Measurements from ENCODE around the gene EXTL2. TPM values are rescaled to one million over a fixed set of nuclear protein-coding genes. Genes with fewer than 3 reads are reported as not detected.

EXTL2 gene
- total RNA-seq, 1 experiment from 2014 or later: 41.0 TPM

GRCh38 chr1:100876291-100876690 lies 18.4 kb downstream of the EXTL2 start:
- Mint-ChIP-seq H3K27ac (no peak overlapping the region), H3K4me1 (no peaks in the 10 kb centered on the region), H3K36me3 (peaks cover 7% of the 10 kb centered on the region), H3K9me3 (no peaks in the 10 kb centered on the region), H3K27me3 (ENCODE audit: low read depth) (no peaks in the 10 kb centered on the region), H3K4me3 (no peak overlapping the region)
- TF ChIP-seq USF2 (CRISPR knock-in tag; IDR thresholded peaks at IDR 0.05) (no peak), ZNF138 (CRISPR knock-in tag; conservative IDR thresholded peaks at IDR 0.05) (no peak), FOXP1 (CRISPR knock-in tag; IDR thresholded peaks at IDR 0.05; ENCODE audit: borderline replicate concordance) (no peak)
- ChIA-PET CTCF (no interaction called here), POLR2A (no interaction called here)
- ATAC-seq (no peak), DNase-seq (ENCODE audit: low spot score) (no peak)

GRCh38 chr1:100875228-100875627 lies 19.4 kb downstream of the EXTL2 start:
- TF ChIP-seq NFYB (CRISPR knock-in tag; conservative IDR thresholded peaks at IDR 0.05; ENCODE audit: low read depth) (no peak), FOXP4 (CRISPR knock-in tag; IDR thresholded peaks at IDR 0.05) (no peak), SOX15 (CRISPR knock-in tag; IDR thresholded peaks at IDR 0.05) (no peak), SMAD4 (CRISPR knock-in tag; IDR thresholded peaks at IDR 0.05) (no peak), MYBL2 (CRISPR knock-in tag; IDR thresholded peaks at IDR 0.05) (no peak), FOXK1 (CRISPR knock-in tag; IDR thresholded peaks at IDR 0.05) (no peak), NR2C2 (CRISPR knock-in tag; IDR thresholded peaks at IDR 0.05) (no peak), TCF7 (CRISPR knock-in tag; IDR thresholded peaks at IDR 0.05; ENCODE audit: low read depth) (no peak), FOXP1 (CRISPR knock-in tag; IDR thresholded peaks at IDR 0.05; ENCODE audit: borderline replicate concordance) (no peak), TP53 (CRISPR knock-in tag; IDR thresholded peaks at IDR 0.05) (no peak), NR3C1 (CRISPR knock-in tag; conservative IDR thresholded peaks at IDR 0.05; ENCODE audit: low read depth) (no peak), SP1 (CRISPR knock-in tag; conservative IDR thresholded peaks at IDR 0.05) (no peak), CREB1 (CRISPR knock-in tag; IDR thresholded peaks at IDR 0.05) (no peak), ZNF425 (CRISPR knock-in tag; conservative IDR thresholded peaks at IDR 0.05) (no peak), ZSCAN18 (CRISPR knock-in tag; IDR thresholded peaks at IDR 0.05) (no peak), ZNF219 (CRISPR knock-in tag; IDR thresholded peaks at IDR 0.05; ENCODE audit: borderline replicate concordance) (no peak), OVOL2 (CRISPR knock-in tag; IDR thresholded peaks at IDR 0.05; ENCODE audit: borderline replicate concordance) (no peak)
- DNase-seq (ENCODE audit: low spot score) (no peak), ATAC-seq (no peak)
- H3K4me1 Mint-ChIP-seq: 0 out of 2 replicates have a peak, but pooled peaks cover 2% of the 10 kb centered on the region
- peaks cover 7% of the 10 kb centered on the region for H3K36me3 Mint-ChIP-seq
- no peak overlapping the region for H3K27ac Mint-ChIP-seq
- POLR2A ChIA-PET: no interaction called here
- CTCF ChIA-PET: no interaction called here
- H3K9me3 Mint-ChIP-seq: no peaks in the 10 kb centered on the region
- H3K4me3 Mint-ChIP-seq: no peak overlapping the region
- H3K27me3 Mint-ChIP-seq (ENCODE audit: low read depth): no peaks in the 10 kb centered on the region
